PC-9 (cell line): ENCODE results near the gene HIRA. TPM values are rescaled to one million over a fixed set of nuclear protein-coding genes. Genes with fewer than 3 reads are reported as not detected.

Experiments used
- BruUV-seq: library from RNA; stranded (reverse); fragments of 400-500 nt; replicated peaks from 2 replicates; lab custom pipeline; 2021; lab: Mats Ljungman, UMichigan
- CTCF ChIA-PET: fragments of 300-600 bp; sonication (Branson Sonifier 250); formaldehyde crosslinking; loops from one replicate; lab custom pipeline; 2022; ENCODE audit warnings: antibody characterized with exemption; lab: Charles Lee
- POLR2A ChIA-PET: fragments of 300-600 bp; sonication (Branson Sonifier 250); formaldehyde crosslinking; loops from one replicate; lab custom pipeline; 2022; ENCODE audit warnings: antibody characterized with exemption; ENCODE audit not compliant: unreplicated experiment; lab: Charles Lee
- DNase-seq, 2 experiments: peaks; one replicate each; pipeline versions ENCODE4 v3.0.0 to v3.0.0-alpha.2; 2015 to 2022; ENCODE audit warnings: mixed read lengths in 1 of 2
- H2AFZ ChIP-seq: fragments of 200-600 bp; sonication (generic); 2 replicates; pipeline ENCODE4 v1.8.1; 2017; ENCODE audit warnings: antibody characterized with exemption
- H3F3A ChIP-seq: fragments of 200-600 bp; sonication (generic); 2 replicates; pipeline ENCODE4 v1.8.1; 2017; ENCODE audit warnings: antibody characterized with exemption, mild to moderate bottlenecking, low read depth; ENCODE audit not compliant: insufficient read depth
- H3K27ac ChIP-seq: fragments of 200-600 bp; sonication (generic); 2 replicates; pipeline ENCODE4 v1.6.1; 2016; ENCODE audit warnings: mixed run types
- H3K27me3 ChIP-seq: fragments of 200-600 bp; sonication (generic); 2 replicates; pipeline ENCODE4 v1.6.1; 2016; ENCODE audit warnings: low read depth, mixed run types; ENCODE audit not compliant: insufficient read depth
- H3K36me3 ChIP-seq: fragments of 200-600 bp; sonication (generic); 2 replicates; pipeline ENCODE4 v1.6.1; 2016; ENCODE audit warnings: low read depth, mixed run types
- H3K4me1 ChIP-seq: fragments of 200-600 bp; sonication (generic); replicated peaks from 2 replicates; pipeline ENCODE4 v1.6.1; 2016; ENCODE audit warnings: mixed run types; ENCODE audit not compliant: insufficient read depth
- H3K4me2 ChIP-seq: fragments of 200-600 bp; sonication (generic); 2 replicates; pipeline ENCODE4 v1.6.1; 2017; ENCODE audit warnings: mixed run types
- H3K4me3 ChIP-seq: fragments of 200-600 bp; sonication (generic); 2 replicates; pipeline ENCODE4 v1.6.1; 2016; ENCODE audit warnings: mixed run types
- H3K79me2 ChIP-seq: fragments of 200-600 bp; sonication (generic); 2 replicates; pipeline ENCODE4 v1.6.1; 2017; ENCODE audit warnings: low read depth, mixed run types
- H3K9me2 ChIP-seq: fragments of 200-600 bp; sonication (generic); 2 replicates; pipeline ENCODE4 v1.8.1; 2017; ENCODE audit warnings: mild to moderate bottlenecking; ENCODE audit not compliant: insufficient read depth
- H3K9me3 ChIP-seq: fragments of 200-600 bp; sonication (generic); 2 replicates; pipeline ENCODE4 v1.8.1; 2016; ENCODE audit warnings: low read depth; ENCODE audit not compliant: insufficient read depth
- H4K20me1 ChIP-seq: fragments of 200-600 bp; sonication (generic); 2 replicates; pipeline ENCODE4 v1.8.1; 2017; ENCODE audit not compliant: insufficient read depth
- EZH2 ChIP-seq: fragments of 200-600 bp; sonication (generic); IDR thresholded peaks from 2 replicates; pipeline ENCODE4 v1.8.0; 2017; ENCODE audit warnings: antibody characterized with exemption, low read depth
- intact Hi-C: fragments of 100-400 bp; cut with micrococcal nuclease; formaldehyde crosslinking; loops from one replicate; pipeline ENCODE4 v1.10.0; 2022; ENCODE audit not compliant: unreplicated experiment
- total RNA-seq: library from RNA; stranded (reverse); gene quantifications from 2 replicates; pipeline ENCODE4 v1.2.3, GENCODE V29; 2021
- TF ChIP-seq, protein P1 (sequence below): fragments of 200-600 bp; sonication (generic); conservative IDR thresholded peaks from 2 replicates; pipeline ENCODE4 v1.6.1; 2017; ENCODE audit warnings: mixed run types, antibody characterized with exemption, mild to moderate bottlenecking, moderate library complexity

Gene HIRA
- total RNA-seq, 1 experiment from 2014 or later, result 19.2 TPM

DNA sequence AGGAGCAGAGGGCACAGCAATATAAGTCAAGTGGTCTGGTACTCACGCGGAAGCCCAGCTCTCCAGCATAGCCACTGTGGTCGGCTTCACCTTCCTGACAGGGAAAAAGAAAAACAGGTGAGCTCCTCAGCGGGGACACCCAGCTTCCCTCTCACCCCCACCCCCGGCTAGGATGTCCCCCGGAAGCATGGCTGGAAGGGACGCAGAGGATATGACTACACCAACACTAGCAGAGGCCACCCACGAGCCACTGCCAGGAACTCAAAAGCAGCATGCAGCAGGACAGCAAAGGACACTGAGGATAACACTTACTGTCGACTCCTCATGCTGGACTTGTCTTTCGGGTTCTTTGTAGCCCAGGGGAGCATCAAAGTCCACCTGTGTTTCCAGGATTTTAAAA is 25.0 kb upstream of the HIRA start:
- TF ChIP-seq, protein P1, sequence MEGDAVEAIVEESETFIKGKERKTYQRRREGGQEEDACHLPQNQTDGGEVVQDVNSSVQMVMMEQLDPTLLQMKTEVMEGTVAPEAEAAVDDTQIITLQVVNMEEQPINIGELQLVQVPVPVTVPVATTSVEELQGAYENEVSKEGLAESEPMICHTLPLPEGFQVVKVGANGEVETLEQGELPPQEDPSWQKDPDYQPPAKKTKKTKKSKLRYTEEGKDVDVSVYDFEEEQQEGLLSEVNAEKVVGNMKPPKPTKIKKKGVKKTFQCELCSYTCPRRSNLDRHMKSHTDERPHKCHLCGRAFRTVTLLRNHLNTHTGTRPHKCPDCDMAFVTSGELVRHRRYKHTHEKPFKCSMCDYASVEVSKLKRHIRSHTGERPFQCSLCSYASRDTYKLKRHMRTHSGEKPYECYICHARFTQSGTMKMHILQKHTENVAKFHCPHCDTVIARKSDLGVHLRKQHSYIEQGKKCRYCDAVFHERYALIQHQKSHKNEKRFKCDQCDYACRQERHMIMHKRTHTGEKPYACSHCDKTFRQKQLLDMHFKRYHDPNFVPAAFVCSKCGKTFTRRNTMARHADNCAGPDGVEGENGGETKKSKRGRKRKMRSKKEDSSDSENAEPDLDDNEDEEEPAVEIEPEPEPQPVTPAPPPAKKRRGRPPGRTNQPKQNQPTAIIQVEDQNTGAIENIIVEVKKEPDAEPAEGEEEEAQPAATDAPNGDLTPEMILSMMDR, result no peak
- no peak for TF ChIP-seq EZH2
- no peak for DNase-seq
- Histone ChIP-seq H3F3A (no peaks in the 10 kb centered on the region), H3K27ac (no peak overlapping the region), H4K20me1 (no peaks in the 10 kb centered on the region), H2AFZ (no peak overlapping the region), H3K79me2 (no peaks in the 10 kb centered on the region), H3K36me3 (no peaks in the 10 kb centered on the region), H3K4me2 (no peak overlapping the region), H3K27me3 (no peaks in the 10 kb centered on the region), H3K9me2 (no peaks in the 10 kb centered on the region), H3K9me3 (no peaks in the 10 kb centered on the region), H3K4me1 (no peaks in the 10 kb centered on the region), H3K4me3 (no peak overlapping the region)
- intact Hi-C loops, result no loop called here
- BruUV-seq, result no TSS peak
- ChIA-PET POLR2A (no interaction called here), CTCF (no interaction called here)

DNA sequence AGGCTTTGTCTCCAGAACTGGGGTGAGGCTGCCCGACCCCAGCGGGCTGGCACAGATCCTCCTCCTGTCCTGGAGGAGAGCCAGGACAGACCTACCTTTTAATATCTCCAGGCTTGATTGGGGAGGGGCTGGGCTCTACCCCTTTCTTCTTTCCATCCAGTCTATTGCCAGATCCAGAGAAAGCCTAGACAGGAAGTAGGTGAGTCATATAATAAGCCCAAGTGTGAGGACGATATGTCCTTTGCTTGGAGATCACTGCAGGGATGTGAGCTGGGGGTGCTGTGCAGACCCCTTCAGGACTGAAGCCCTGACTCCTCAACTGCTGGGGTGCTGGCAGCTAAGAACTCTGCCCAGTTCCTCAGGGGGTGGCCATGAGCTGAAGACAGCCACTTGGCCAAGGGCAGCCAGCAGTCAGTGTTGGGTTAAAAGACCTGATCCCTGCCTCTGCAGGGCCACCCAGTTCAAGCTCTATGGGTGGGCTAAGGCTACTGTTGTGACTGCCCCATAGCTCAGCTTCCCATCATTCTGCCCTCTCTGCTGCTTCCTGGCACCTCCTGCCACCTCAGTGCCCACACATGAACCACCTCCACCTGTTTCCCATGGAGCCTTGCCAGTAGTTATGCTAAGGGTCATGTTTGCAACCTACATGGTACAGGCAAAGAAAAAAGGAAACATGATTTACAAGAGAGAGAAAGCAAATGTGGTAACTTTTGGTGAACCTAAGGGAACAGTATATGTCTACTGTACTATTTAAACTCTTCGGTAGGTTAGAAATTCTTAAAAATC is 24.2 kb upstream of the HIRA start:
- Histone ChIP-seq H3K4me3 (no peak overlapping the region), H3K4me2 (no peak overlapping the region), H3K27me3 (no peaks in the 10 kb centered on the region), H3K4me1 (no peaks in the 10 kb centered on the region), H3K9me2 (no peaks in the 10 kb centered on the region), H3K79me2 (no peaks in the 10 kb centered on the region), H3K9me3 (no peaks in the 10 kb centered on the region), H3K36me3 (no peaks in the 10 kb centered on the region), H2AFZ (no peak overlapping the region), H3K27ac (no peak overlapping the region), H3F3A (no peaks in the 10 kb centered on the region; the same call in 1 of the 2 replicates), H4K20me1 (no peaks in the 10 kb centered on the region)
- BruUV-seq, result no TSS peak
- CTCF ChIA-PET, result no interaction called here
- no peak for DNase-seq
- POLR2A ChIA-PET, result no interaction called here
- intact Hi-C loops, result no loop called here
- no peak for TF ChIP-seq EZH2
- TF ChIP-seq, protein P1, result no peak

DNA sequence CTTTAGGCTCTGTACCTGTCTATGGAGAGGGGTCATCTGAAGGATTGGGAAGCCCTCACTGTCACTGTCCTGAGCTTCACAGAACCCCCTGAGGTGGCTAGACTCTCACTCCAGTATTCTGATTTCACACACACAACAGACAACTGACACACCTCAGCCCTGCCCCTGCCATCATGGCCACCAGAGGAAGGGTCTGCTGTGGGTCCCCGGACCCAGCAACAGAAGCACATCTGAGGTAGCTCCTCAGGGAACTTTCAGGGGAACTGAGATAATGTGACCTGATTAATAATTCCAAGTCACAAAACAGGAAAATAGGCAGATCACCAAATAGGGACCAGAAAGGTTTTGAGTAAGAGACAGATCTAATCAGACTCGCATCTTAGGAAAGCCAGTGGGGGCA is 23.5 kb upstream of the HIRA start:
- Histone ChIP-seq H3K9me3 (no peaks in the 10 kb centered on the region), H3K9me2 (no peaks in the 10 kb centered on the region), H3K4me3 (no peak overlapping the region), H4K20me1 (no peaks in the 10 kb centered on the region), H3F3A (no peaks in the 10 kb centered on the region; the same call in 1 of the 2 replicates), H3K79me2 (no peaks in the 10 kb centered on the region), H3K36me3 (no peaks in the 10 kb centered on the region), H3K4me1 (no peaks in the 10 kb centered on the region), H3K27me3 (no peaks in the 10 kb centered on the region), H3K4me2 (no peak overlapping the region), H2AFZ (no peak overlapping the region), H3K27ac (no peak overlapping the region)
- DNase-seq, result no peak
- CTCF ChIA-PET, result no interaction called here
- POLR2A ChIA-PET, result no interaction called here
- intact Hi-C loops, result no loop called here
- no TSS peak for BruUV-seq
- TF ChIP-seq, protein P1, result no peak
- TF ChIP-seq EZH2, result no peak
